ENCODE measurements around the gene DOK5.

The DOK5 gene

DNA sequence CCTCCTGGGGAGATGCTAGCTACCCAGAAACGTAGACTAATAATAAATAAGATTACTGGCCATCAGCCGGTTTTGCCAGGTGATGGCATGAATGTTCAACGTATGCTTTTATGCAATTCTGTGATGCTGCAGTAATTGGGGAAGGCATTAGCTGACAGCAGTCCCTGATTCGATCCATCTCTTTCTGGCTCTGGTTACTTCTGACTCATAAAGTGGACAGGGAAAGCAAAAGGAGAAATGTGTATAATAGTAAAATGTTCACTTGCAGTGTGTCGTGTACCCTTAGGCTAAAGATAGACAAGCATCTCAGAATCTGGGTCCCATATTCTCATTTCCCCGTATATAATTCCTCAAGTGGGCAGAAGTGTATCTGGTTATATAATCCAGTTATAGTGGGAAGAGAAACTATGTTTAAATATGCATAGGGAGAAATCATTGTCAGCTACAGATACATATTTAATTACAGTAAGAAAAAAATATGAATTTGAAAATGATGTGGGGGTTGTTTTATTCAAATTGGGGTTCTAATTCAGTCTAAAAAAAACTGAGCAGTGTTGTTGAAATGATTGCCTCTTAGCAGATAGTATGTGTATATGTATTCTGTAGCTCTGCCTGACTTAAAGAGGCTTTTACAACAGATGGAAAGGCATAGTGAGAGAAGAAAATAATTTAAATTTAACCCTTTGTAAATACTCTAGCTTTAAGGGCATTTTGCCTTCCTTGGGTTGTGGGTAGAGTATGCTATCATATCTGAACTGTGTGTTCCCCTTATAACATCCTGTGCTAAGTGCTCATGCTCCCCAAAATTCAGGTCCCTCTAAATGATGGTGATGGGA is 40.6 kb downstream of the DOK5 start:
- TF ChIP-seq RAD21 (IDR thresholded peaks at IDR 0.05; ENCODE audit: low read depth) = no peak

DNA sequence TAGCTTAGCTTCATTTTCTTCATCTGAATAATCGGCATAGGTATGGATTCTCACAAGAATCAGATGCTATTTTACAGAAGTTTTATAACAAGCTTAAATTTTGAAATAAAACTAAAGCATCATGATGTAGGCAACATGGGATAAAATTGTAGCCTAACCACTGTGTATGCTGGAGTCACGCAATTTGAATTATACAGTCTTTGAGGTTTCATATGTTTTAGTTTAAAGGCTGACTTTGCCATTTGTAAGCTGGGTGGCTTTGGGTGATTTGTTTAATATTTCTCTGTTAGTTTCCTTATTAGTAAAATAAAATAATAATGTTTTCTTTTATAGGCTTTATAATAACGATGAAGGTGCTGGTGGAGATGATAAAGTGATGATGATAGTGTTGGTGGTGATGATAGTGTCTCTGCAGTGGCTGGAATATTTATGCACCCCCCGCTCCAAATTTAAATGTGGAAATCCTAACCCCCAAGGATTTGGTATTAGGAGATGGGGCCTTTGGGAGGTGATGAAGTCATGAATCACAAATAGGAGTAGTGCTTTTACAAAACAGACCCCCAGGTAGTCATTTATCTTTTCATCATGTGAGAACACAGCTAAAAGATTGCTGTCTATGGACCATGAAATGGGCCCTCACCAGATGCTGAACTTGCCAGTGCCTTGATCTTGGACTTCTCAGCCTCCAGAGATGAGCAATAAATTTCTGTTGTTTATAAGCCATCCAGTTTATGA is 42.0 kb downstream of the DOK5 start:
- TF ChIP-seq, protein P1, sequence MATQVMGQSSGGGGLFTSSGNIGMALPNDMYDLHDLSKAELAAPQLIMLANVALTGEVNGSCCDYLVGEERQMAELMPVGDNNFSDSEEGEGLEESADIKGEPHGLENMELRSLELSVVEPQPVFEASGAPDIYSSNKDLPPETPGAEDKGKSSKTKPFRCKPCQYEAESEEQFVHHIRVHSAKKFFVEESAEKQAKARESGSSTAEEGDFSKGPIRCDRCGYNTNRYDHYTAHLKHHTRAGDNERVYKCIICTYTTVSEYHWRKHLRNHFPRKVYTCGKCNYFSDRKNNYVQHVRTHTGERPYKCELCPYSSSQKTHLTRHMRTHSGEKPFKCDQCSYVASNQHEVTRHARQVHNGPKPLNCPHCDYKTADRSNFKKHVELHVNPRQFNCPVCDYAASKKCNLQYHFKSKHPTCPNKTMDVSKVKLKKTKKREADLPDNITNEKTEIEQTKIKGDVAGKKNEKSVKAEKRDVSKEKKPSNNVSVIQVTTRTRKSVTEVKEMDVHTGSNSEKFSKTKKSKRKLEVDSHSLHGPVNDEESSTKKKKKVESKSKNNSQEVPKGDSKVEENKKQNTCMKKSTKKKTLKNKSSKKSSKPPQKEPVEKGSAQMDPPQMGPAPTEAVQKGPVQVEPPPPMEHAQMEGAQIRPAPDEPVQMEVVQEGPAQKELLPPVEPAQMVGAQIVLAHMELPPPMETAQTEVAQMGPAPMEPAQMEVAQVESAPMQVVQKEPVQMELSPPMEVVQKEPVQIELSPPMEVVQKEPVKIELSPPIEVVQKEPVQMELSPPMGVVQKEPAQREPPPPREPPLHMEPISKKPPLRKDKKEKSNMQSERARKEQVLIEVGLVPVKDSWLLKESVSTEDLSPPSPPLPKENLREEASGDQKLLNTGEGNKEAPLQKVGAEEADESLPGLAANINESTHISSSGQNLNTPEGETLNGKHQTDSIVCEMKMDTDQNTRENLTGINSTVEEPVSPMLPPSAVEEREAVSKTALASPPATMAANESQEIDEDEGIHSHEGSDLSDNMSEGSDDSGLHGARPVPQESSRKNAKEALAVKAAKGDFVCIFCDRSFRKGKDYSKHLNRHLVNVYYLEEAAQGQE (IDR thresholded peaks at IDR 0.05; ENCODE audit: low read depth) = no peak
- TF ChIP-seq TCF12 (IDR thresholded peaks at IDR 0.05; ENCODE audit: low read depth) (no peak), CREB1 (IDR thresholded peaks at IDR 0.05; ENCODE audit: low read depth) (no peak), MAX (IDR thresholded peaks at IDR 0.05) (no peak), RAD21 (IDR thresholded peaks at IDR 0.05; ENCODE audit: low read depth) (no peak), NFIC (IDR thresholded peaks at IDR 0.05) (no peak), USF1 (IDR thresholded peaks at IDR 0.05) (no peak), ZBTB7A (IDR thresholded peaks at IDR 0.05; ENCODE audit: low read depth) (no peak), FOXM1 (IDR thresholded peaks at IDR 0.05; ENCODE audit: borderline replicate concordance, low read depth) (no peak), CEBPB (IDR thresholded peaks at IDR 0.05) (no peak)

GRCh38 chr20:54524849-54525248 is 49.5 kb downstream of the DOK5 start:
- no peak for TF ChIP-seq USF1 (IDR thresholded peaks at IDR 0.05)
- no peak for TF ChIP-seq TEAD4 (IDR thresholded peaks at IDR 0.05)
- no peak for TF ChIP-seq FOXM1 (IDR thresholded peaks at IDR 0.05; ENCODE audit: borderline replicate concordance, low read depth)
- no peak for TF ChIP-seq NFIC (IDR thresholded peaks at IDR 0.05)
- TF ChIP-seq YY1 (IDR thresholded peaks at IDR 0.05; ENCODE audit: low read depth) = no peak
- no peak for TF ChIP-seq EGR1 (IDR thresholded peaks at IDR 0.05)
- no peak for TF ChIP-seq ZBTB7A (IDR thresholded peaks at IDR 0.05; ENCODE audit: low read depth)
- no peak for TF ChIP-seq MAX (IDR thresholded peaks at IDR 0.05)
- TF ChIP-seq, protein P1 (IDR thresholded peaks at IDR 0.05; ENCODE audit: low read depth) = no peak
- no peak for TF ChIP-seq TAF1 (IDR thresholded peaks at IDR 0.05; ENCODE audit: low read depth)
- TF ChIP-seq CREB1 (IDR thresholded peaks at IDR 0.05; ENCODE audit: low read depth) = no peak
- no peak for TF ChIP-seq TCF12 (IDR thresholded peaks at IDR 0.05; ENCODE audit: low read depth)
- TF ChIP-seq CEBPB (IDR thresholded peaks at IDR 0.05) = no peak
- TF ChIP-seq RAD21 (IDR thresholded peaks at IDR 0.05; ENCODE audit: low read depth) = no peak
- TF ChIP-seq EP300 (IDR thresholded peaks at IDR 0.05; ENCODE audit: borderline replicate concordance) = no peak

GRCh38 chr20:54525916-54526590 is 50.7 kb downstream of the DOK5 start:
- TF ChIP-seq CREB1 (IDR thresholded peaks at IDR 0.05; ENCODE audit: low read depth) (no peak), USF1 (IDR thresholded peaks at IDR 0.05) (no peak), EP300 (IDR thresholded peaks at IDR 0.05; ENCODE audit: borderline replicate concordance) (no peak), MAX (IDR thresholded peaks at IDR 0.05) (no peak), EGR1 (IDR thresholded peaks at IDR 0.05) (no peak), TAF1 (IDR thresholded peaks at IDR 0.05; ENCODE audit: low read depth) (no peak), CEBPB (IDR thresholded peaks at IDR 0.05) (no peak), YY1 (IDR thresholded peaks at IDR 0.05; ENCODE audit: low read depth) (no peak), FOXM1 (IDR thresholded peaks at IDR 0.05; ENCODE audit: borderline replicate concordance, low read depth) (no peak), TCF12 (IDR thresholded peaks at IDR 0.05; ENCODE audit: low read depth) (no peak), TEAD4 (IDR thresholded peaks at IDR 0.05) (no peak), ZBTB7A (IDR thresholded peaks at IDR 0.05; ENCODE audit: low read depth) (no peak), NFIC (IDR thresholded peaks at IDR 0.05) (no peak), RAD21 (IDR thresholded peaks at IDR 0.05; ENCODE audit: low read depth) (no peak)
- TF ChIP-seq, protein P1 (IDR thresholded peaks at IDR 0.05; ENCODE audit: low read depth) = no peak
